ENCODE data around the gene TPSB2. TPM values are rescaled to one million over a fixed set of nuclear protein-coding genes. Genes with fewer than 3 reads are reported as not detected.

TPSB2 gene
- total RNA-seq, 1 experiment from 2014 or later = 0.44 TPM

- Mint-ChIP-seq H3K4me3 (no peak overlapping the region), H3K9me3 (no peaks in the 10 kb centered on the region), H3K36me3 (no peaks in the 10 kb centered on the region), H3K27me3 (ENCODE audit: low read depth) (no peaks in the 10 kb centered on the region), H3K4me1 (no peaks in the 10 kb centered on the region), H3K27ac (no peak overlapping the region)
- no peak for ATAC-seq
- no peak for DNase-seq (ENCODE audit: low spot score)
- TF ChIP-seq MAX (CRISPR knock-in tag; IDR thresholded peaks at IDR 0.05) (no peak), NFE2L1 (CRISPR knock-in tag; IDR thresholded peaks at IDR 0.05) (no peak), CTCF (IDR thresholded peaks at IDR 0.05) (no peak), NR2C2 (CRISPR knock-in tag; IDR thresholded peaks at IDR 0.05) (no peak), USF1 (CRISPR knock-in tag; IDR thresholded peaks at IDR 0.05) (no peak)
- ChIA-PET POLR2A (no interaction called here), CTCF (no interaction called here)
Measured at GRCh38 chr16:1211451-1212268, 18.3 kb downstream of the TPSB2 start.

GRCh38 chr16:1210461-1210860 lies 19.5 kb downstream of the TPSB2 start:
- H3K27me3 Mint-ChIP-seq (ENCODE audit: low read depth) = no peaks in the 10 kb centered on the region
- no peak for TF ChIP-seq FOXK1 (CRISPR knock-in tag; IDR thresholded peaks at IDR 0.05)
- no peak for TF ChIP-seq RELA (CRISPR knock-in tag; IDR thresholded peaks at IDR 0.05; ENCODE audit: borderline replicate concordance)
- TF ChIP-seq AR (CRISPR knock-in tag; IDR thresholded peaks at IDR 0.05) = no peak
- no peak for TF ChIP-seq EMX1 (CRISPR knock-in tag; IDR thresholded peaks at IDR 0.05)
- TF ChIP-seq ATF2 (CRISPR knock-in tag; IDR thresholded peaks at IDR 0.05; ENCODE audit: borderline replicate concordance, low read depth) = no peak
- TF ChIP-seq NR3C1 (CRISPR knock-in tag; conservative IDR thresholded peaks at IDR 0.05; ENCODE audit: low read depth) = no peak
- no peak for TF ChIP-seq ZNF219 (CRISPR knock-in tag; IDR thresholded peaks at IDR 0.05; ENCODE audit: borderline replicate concordance)
- TF ChIP-seq TP53 (CRISPR knock-in tag; IDR thresholded peaks at IDR 0.05) = no peak
- no peak for TF ChIP-seq SMAD3 (CRISPR knock-in tag; IDR thresholded peaks at IDR 0.05; ENCODE audit: borderline replicate concordance)
- no peak for TF ChIP-seq SMAD4 (CRISPR knock-in tag; IDR thresholded peaks at IDR 0.05)
- no peak for TF ChIP-seq JUN (CRISPR knock-in tag; IDR thresholded peaks at IDR 0.05)
- POLR2A ChIA-PET = no interaction called here
- CTCF ChIA-PET = no interaction called here
- H3K4me3 Mint-ChIP-seq = no peak overlapping the region
- H3K27ac Mint-ChIP-seq = no peak overlapping the region
- DNase-seq (ENCODE audit: low spot score) (no peak), ATAC-seq (no peak)
- H3K36me3 Mint-ChIP-seq = 0 out of 2 replicates have a peak, but pooled peaks cover under 1% of the 10 kb centered on the region
- no peaks in the 10 kb centered on the region for H3K4me1 Mint-ChIP-seq
- H3K9me3 Mint-ChIP-seq = no peaks in the 10 kb centered on the region
